Measurements from ENCODE around the gene POU2AF3.

POU2AF3 gene

GRCh38 chr11:111329306-111330204 lies 31.2 kb downstream of the POU2AF3 start:
- DNase-seq (ENCODE audit: low read depth in 2 of 2) = no peak

- DNase-seq (ENCODE audit: low read depth in 2 of 2) = no peak
Observed at GRCh38 chr11:111330234-111330893, 32.0 kb downstream of the POU2AF3 start.

- no peak for DNase-seq (ENCODE audit: low read depth in 2 of 2)
Observed at GRCh38 chr11:111331711-111332479, 33.5 kb downstream of the POU2AF3 start.

GRCh38 chr11:111334532-111335502 lies 36.5 kb downstream of the POU2AF3 start:
- no peak for DNase-seq (ENCODE audit: low read depth in 2 of 2)

- no peak for DNase-seq (ENCODE audit: low read depth in 2 of 2)
Observed at GRCh38 chr11:111335549-111335948, 37.2 kb downstream of the POU2AF3 start.

GRCh38 chr11:111336062-111336461 lies 37.7 kb downstream of the POU2AF3 start:
- DNase-seq (ENCODE audit: low read depth in 2 of 2) = no peak

GRCh38 chr11:111336582-111337256 lies 38.4 kb downstream of the POU2AF3 start:
- DNase-seq (ENCODE audit: low read depth in 2 of 2) = no peak

- no peak for DNase-seq (ENCODE audit: low read depth in 2 of 2)
Observed at GRCh38 chr11:111339758-111340388, 41.5 kb downstream of the POU2AF3 start.

GRCh38 chr11:111342329-111342728 lies 44.0 kb downstream of the POU2AF3 start:
- no peak for DNase-seq (ENCODE audit: low read depth in 2 of 2)

- DNase-seq (ENCODE audit: low read depth in 2 of 2) = no peak
Observed at GRCh38 chr11:111344032-111344431, 45.7 kb downstream of the POU2AF3 start.

- DNase-seq (ENCODE audit: low read depth in 2 of 2) = no peak
Observed at GRCh38 chr11:111347002-111347722, 48.8 kb downstream of the POU2AF3 start.

GRCh38 chr11:111347723-111348115 lies 49.4 kb downstream of the POU2AF3 start:
- no peak for DNase-seq (ENCODE audit: low read depth in 2 of 2)

- no peak for DNase-seq (ENCODE audit: low read depth in 2 of 2)
Observed at GRCh38 chr11:111348147-111348546, 49.8 kb downstream of the POU2AF3 start.

GRCh38 chr11:111349191-111349695 lies 50.9 kb downstream of the POU2AF3 start:
- DNase-seq (ENCODE audit: low read depth in 2 of 2) = no peak

- DNase-seq (ENCODE audit: low read depth in 2 of 2) = no peak
Observed at GRCh38 chr11:111350811-111351210, 52.5 kb downstream of the POU2AF3 start.

- DNase-seq (ENCODE audit: low read depth in 2 of 2) = no peak
Observed at GRCh38 chr11:111351374-111352055, 53.2 kb downstream of the POU2AF3 start.

- DNase-seq (ENCODE audit: low read depth in 2 of 2) = no peak
Observed at GRCh38 chr11:111352231-111352746, 53.9 kb downstream of the POU2AF3 start.
